B cell (primary cell): ENCODE results near the gene TIE1. TPM values are rescaled to one million over a fixed set of nuclear protein-coding genes. Genes with fewer than 3 reads are reported as not detected.

Experiments
- ATAC-seq: fragments of 200-7000 bp; cut with Tn5 transposase; one replicate; pipeline ENCODE4 v1.10.0; 2021; ENCODE audit warnings: low read depth, mild to moderate bottlenecking, moderate number of reproducible peaks, moderate library complexity
- CTCF ChIA-PET: fragments of 350-600 bp; sonication (Branson Sonifier 250); formaldehyde crosslinking; loops from one replicate; lab custom pipeline; 2021; ENCODE audit warnings: antibody characterized with exemption, inconsistent platforms; lab: Charles Lee
- POLR2A ChIA-PET: fragments of 350-600 bp; sonication (Branson Sonifier 250); formaldehyde crosslinking; loops from one replicate; lab custom pipeline; 2021; ENCODE audit warnings: antibody characterized with exemption; lab: Charles Lee
- DNase-seq: peaks from one replicate; pipeline ENCODE4 v3.0.0; 2013
- H2AFZ ChIP-seq: 2 replicates; pipeline ENCODE4 v1.6.1; 2012; ENCODE audit warnings: mild to moderate bottlenecking, low read depth, low read length; ENCODE audit not compliant: insufficient read depth, poor library complexity, severe bottlenecking
- H3K27ac ChIP-seq, 2 donors: 1 replicate in 1 of 2; 2 replicates in 1 of 2; pipeline ENCODE4 v1.5.1; 2012 to 2013; ENCODE audit warnings: low read length in 2 of 2, mild to moderate bottlenecking in 2 of 2, moderate library complexity in 1 of 2
- H3K27me3 ChIP-seq, 4 experiments: fragments of 200-600 bp in 1 of 4; sonication (generic) in 1 of 4; replicated peaks in 1 of 4; 1 replicate in 2 of 4; 2 replicates in 2 of 4; pipeline versions ENCODE4 v1.6.1 to v1.7.0; 2013 to 2016; ENCODE audit warnings: low read length in 3 of 4, mild to moderate bottlenecking in 2 of 4, mixed read lengths in 1 of 4, moderate library complexity in 1 of 4; ENCODE audit not compliant: insufficient read depth in 4 of 4, control insufficient read depth in 3 of 4; ENCODE audit errors: control extremely low read depth in 1 of 4
- H3K36me3 ChIP-seq, 2 experiments: replicated peaks in 1 of 2; 1 replicate in 1 of 2; 2 replicates in 1 of 2; pipeline versions ENCODE4 v1.6.1 to v1.7.1; 2013; ENCODE audit warnings: low read length in 1 of 2; ENCODE audit not compliant: insufficient read depth in 2 of 2, control insufficient read depth in 1 of 2; ENCODE audit errors: control extremely low read depth in 1 of 2, extremely low read depth in 1 of 2
- H3K4me1 ChIP-seq, 2 donors: fragments of 200-600 bp in 1 of 2; sonication (generic) in 1 of 2; 1 replicate in 1 of 2; 2 replicates in 1 of 2; pipeline versions ENCODE4 v1.5.1 to v1.6.1; 2013 to 2017; ENCODE audit warnings: low read length in 2 of 2; ENCODE audit not compliant: control insufficient read depth in 2 of 2, insufficient read depth in 2 of 2
- H3K4me2 ChIP-seq: replicated peaks from 2 replicates; pipeline ENCODE3; 2012; ENCODE audit warnings: mild to moderate bottlenecking, low read depth, low read length; ENCODE audit not compliant: poor library complexity, severe bottlenecking
- H3K4me3 ChIP-seq, 5 experiments: fragments of 200-600 bp in 1 of 5; sonication (generic) in 1 of 5; 1 replicate in 3 of 5; 2 replicates in 2 of 5; pipeline versions ENCODE4 v1.5.1 to v1.7.0; 2011 to 2016; ENCODE audit warnings: low read length in 4 of 5, mild to moderate bottlenecking in 4 of 5, low read depth in 2 of 5, control low read depth in 1 of 5, moderate library complexity in 1 of 5; ENCODE audit not compliant: insufficient read depth in 1 of 5; ENCODE audit errors: control extremely low read depth in 1 of 5, extremely low read depth in 1 of 5
- H3K79me2 ChIP-seq: fragments of 200-600 bp; sonication (generic); one replicate; pipeline ENCODE4 v1.6.0; 2016; ENCODE audit warnings: low read length; ENCODE audit not compliant: control insufficient read depth, insufficient read depth
- H3K9ac ChIP-seq: fragments of 200-600 bp; sonication (generic); 2 replicates; pipeline ENCODE4 v1.6.1; 2017; ENCODE audit warnings: mild to moderate bottlenecking, low read length, moderate library complexity
- H3K9me3 ChIP-seq, 3 donors: one replicate each; pipeline versions ENCODE4 v1.6.1 to v1.7.1; 2013; ENCODE audit warnings: low read length in 2 of 3; ENCODE audit not compliant: control insufficient read depth in 2 of 3, insufficient read depth in 1 of 3; ENCODE audit errors: control extremely low read depth in 1 of 3
- H4K20me1 ChIP-seq: 2 replicates; pipeline ENCODE4 v1.6.0; 2012; ENCODE audit warnings: mild to moderate bottlenecking, low read length; ENCODE audit not compliant: insufficient read depth, control insufficient read depth, poor library complexity, severe bottlenecking
- H3K27ac Mint-ChIP-seq: one replicate; pipeline ENCODE4 v1.8.0; 2021; ENCODE audit warnings: mixed read lengths
- H3K27me3 Mint-ChIP-seq: one replicate; pipeline ENCODE4 v1.8.0; 2021; ENCODE audit warnings: mixed read lengths
- H3K4me1 Mint-ChIP-seq: one replicate; pipeline ENCODE4 v1.8.0; 2021; ENCODE audit warnings: mixed read lengths
- H3K4me3 Mint-ChIP-seq: one replicate; pipeline ENCODE4 v1.8.0; 2021; ENCODE audit warnings: mixed read lengths
- H3K9me3 Mint-ChIP-seq: one replicate; pipeline ENCODE4 v1.8.0; 2022; ENCODE audit warnings: mixed read lengths; ENCODE audit not compliant: insufficient read depth
- EZH2 ChIP-seq: IDR thresholded peaks from 2 replicates; pipeline ENCODE4 v1.6.1; 2012; ENCODE audit warnings: borderline replicate concordance, low read depth, mild to moderate bottlenecking, moderate library complexity, low read length; ENCODE audit not compliant: insufficient read depth, poor library complexity, severe bottlenecking
- WGBS: methylation state at CpG from one replicate; pipeline ENCODE4 v1.1.5; 2013; ENCODE audit warnings: missing lambda C conversion rate; ENCODE audit not compliant: insufficient coverage; 5-methylcytosine and 5-hydroxymethylcytosine counted together
- intact Hi-C: fragments of 100-400 bp; cut with micrococcal nuclease; formaldehyde crosslinking; loops from one replicate; pipeline ENCODE4 v1.10.0; 2022
- polyA plus RNA-seq: library from polyadenylated mRNA; depleted of rRNA; stranded (reverse); fragments of >200 nt; gene quantifications from 2 replicates; pipeline ENCODE4 v1.2.3, GENCODE V29; 2012
- total RNA-seq, 2 donors: library from RNA; stranded (reverse); fragments of 120-200 nt in 1 of 2; gene quantifications; 1 replicate in 1 of 2; 2 replicates in 1 of 2; pipeline versions ENCODE4 v1.2.3 to v1.2.4, GENCODE V29; 2013 to 2022
- TF ChIP-seq, protein P1 (sequence below): fragments of 200-600 bp; IDR thresholded peaks from one replicate; pipeline ENCODE4 v1.8.0; 2022; ENCODE audit warnings: antibody characterized with exemption, mild to moderate bottlenecking

Gene TIE1
- total and polyA plus RNA-seq, 2 donors (not counting 1 experiment from before 2014, with no cell fraction given), result 0.10 TPM; not detected in 1

DNA sequence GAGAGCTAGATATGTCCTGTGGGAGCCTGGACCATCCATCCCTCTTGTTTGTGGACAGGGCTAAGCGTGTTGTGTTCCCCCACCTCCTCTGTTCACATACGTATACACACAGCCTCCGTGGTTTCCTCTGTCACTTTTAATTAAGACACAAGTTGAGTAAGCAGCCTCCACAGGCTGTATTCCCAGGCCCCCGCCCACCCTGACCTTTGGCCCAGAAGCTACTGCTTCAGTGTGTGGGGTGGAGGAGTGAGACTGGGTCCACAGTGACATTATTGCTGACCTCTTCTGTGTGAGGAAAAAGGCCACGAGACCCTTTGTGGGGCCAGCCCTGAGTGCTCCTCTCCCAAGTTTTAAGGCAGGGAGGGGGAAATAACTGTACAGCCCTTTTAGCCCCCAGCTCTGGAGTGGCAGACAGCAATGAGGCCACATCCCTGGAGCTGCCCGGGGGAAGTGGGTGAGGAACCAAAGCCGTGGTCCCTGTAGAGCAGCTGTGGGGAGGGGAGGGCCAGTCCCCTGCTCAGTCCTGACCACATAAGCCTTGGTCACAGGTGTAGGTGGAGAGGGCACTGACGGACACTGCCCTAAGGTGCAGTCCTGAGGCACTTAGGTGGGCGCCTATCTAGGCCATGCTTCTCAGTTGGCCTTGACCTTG is 62.6 kb downstream of the TIE1 start:
- H3K9me3 ChIP-seq, result no peaks in the 10 kb centered on the region
- peaks cover 36% of the 10 kb centered on the region for H3K4me1 Mint-ChIP-seq
- no peak overlapping the region for H2AFZ ChIP-seq
- no peak overlapping the region for H3K9ac ChIP-seq
- H3K27me3 ChIP-seq, result no peaks in the 10 kb centered on the region
- ChIA-PET POLR2A (interaction anchor here (0.6 to 0.7 kb wide), 2 partner anchors 10 to 47 kb away, joined by 4 read pairs; no protein-coding TSS in a partner anchor), CTCF (interaction anchor here (1.5 kb wide), 1 partner anchor 136 kb away, joined by 4 read pairs; no protein-coding TSS in a partner anchor)
- H3K36me3 ChIP-seq, result peaks cover 0 to 38% of the 10 kb centered on the region in 2 experiments
- peaks cover 16 to 26% of the 10 kb centered on the region in 2 donors for H3K4me1 ChIP-seq
- peaks cover 31% of the 10 kb centered on the region for H3K79me2 ChIP-seq
- 93% methylated on average over 6 of the region's 9 CpGs for WGBS
- TF ChIP-seq, protein P1, sequence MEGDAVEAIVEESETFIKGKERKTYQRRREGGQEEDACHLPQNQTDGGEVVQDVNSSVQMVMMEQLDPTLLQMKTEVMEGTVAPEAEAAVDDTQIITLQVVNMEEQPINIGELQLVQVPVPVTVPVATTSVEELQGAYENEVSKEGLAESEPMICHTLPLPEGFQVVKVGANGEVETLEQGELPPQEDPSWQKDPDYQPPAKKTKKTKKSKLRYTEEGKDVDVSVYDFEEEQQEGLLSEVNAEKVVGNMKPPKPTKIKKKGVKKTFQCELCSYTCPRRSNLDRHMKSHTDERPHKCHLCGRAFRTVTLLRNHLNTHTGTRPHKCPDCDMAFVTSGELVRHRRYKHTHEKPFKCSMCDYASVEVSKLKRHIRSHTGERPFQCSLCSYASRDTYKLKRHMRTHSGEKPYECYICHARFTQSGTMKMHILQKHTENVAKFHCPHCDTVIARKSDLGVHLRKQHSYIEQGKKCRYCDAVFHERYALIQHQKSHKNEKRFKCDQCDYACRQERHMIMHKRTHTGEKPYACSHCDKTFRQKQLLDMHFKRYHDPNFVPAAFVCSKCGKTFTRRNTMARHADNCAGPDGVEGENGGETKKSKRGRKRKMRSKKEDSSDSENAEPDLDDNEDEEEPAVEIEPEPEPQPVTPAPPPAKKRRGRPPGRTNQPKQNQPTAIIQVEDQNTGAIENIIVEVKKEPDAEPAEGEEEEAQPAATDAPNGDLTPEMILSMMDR, result no peak
- TF ChIP-seq EZH2, result no peak
- intact Hi-C loops, result loop anchor here (10.0 kb wide), 1 partner anchor 409 kb away; the partner anchor contains the start of gene SLC2A1
- no peaks in the 10 kb centered on the region for H3K9me3 Mint-ChIP-seq
- H3K27ac Mint-ChIP-seq, result no peak overlapping the region
- no peak overlapping the region for H3K4me2 ChIP-seq
- no peaks in the 10 kb centered on the region for H3K27me3 Mint-ChIP-seq
- no peak overlapping the region for H3K4me3 ChIP-seq
- ATAC-seq (no peak), DNase-seq (no peak)
- no peak overlapping the region for H3K4me3 Mint-ChIP-seq
- peaks cover 23% of the 10 kb centered on the region for H4K20me1 ChIP-seq
- H3K27ac ChIP-seq, result peak overlapping the region in 1 of 2 donors; percentile 23

- peaks cover 0 to 38% of the 10 kb centered on the region in 2 experiments for H3K36me3 ChIP-seq
These were observed 63.2 kb downstream of the TIE1 start for GRCh38 chr1:43363935-43364525.

More at GRCh38 chr1:43363935-43364525, 63.2 kb downstream of the TIE1 start:
- H3K27me3 Mint-ChIP-seq, result no peaks in the 10 kb centered on the region
- ChIA-PET POLR2A (no interaction called here), CTCF (interaction anchor here (1.0 to 1.5 kb wide), 2 partner anchors 19 to 137 kb away, joined by 3 to 4 read pairs; no protein-coding TSS in a partner anchor)
- Histone ChIP-seq H3K9ac (no peak overlapping the region), H3K4me3 (no peak overlapping the region), H3K4me2 (no peak overlapping the region), H2AFZ (no peak overlapping the region), H3K27ac (peak overlapping the region in 1 of 2 donors; percentile 23), H3K4me1 (peaks cover 20 to 29% of the 10 kb centered on the region in 2 donors), H3K9me3 (no peaks in the 10 kb centered on the region), H3K27me3 (no peaks in the 10 kb centered on the region), H4K20me1 (peaks cover 27% of the 10 kb centered on the region), H3K79me2 (peaks cover 36% of the 10 kb centered on the region)
- peaks cover 39% of the 10 kb centered on the region for H3K4me1 Mint-ChIP-seq
- no peak overlapping the region for H3K4me3 Mint-ChIP-seq
- DNase-seq (no peak), ATAC-seq (no peak)
- no peak for TF ChIP-seq EZH2
- TF ChIP-seq, protein P1, result no peak
- peak overlapping the region; percentile 18 for H3K27ac Mint-ChIP-seq
- 95% methylated on average over 5 of the region's 5 CpGs for WGBS
- intact Hi-C loops, result loop anchor here (10.0 kb wide), 1 partner anchor 409 kb away; the partner anchor contains the start of gene SLC2A1
- H3K9me3 Mint-ChIP-seq, result no peaks in the 10 kb centered on the region
